Smooth muscle cell (in vitro differentiated cells): Measurements from ENCODE around the gene CHTOP. TPM values are rescaled to one million over a fixed set of nuclear protein-coding genes. Genes with fewer than 3 reads are reported as not detected.

Experiments
- DNase-seq: peaks from one replicate; lab custom pipeline; 2025; ENCODE audit not compliant: unreplicated experiment; lab: John Stamatoyannopoulos, UW
- H2AFZ ChIP-seq: fragments of 200-600 bp; sonication (generic); 2 replicates; pipeline ENCODE4 v1.6.0; 2016; ENCODE audit warnings: antibody characterized with exemption, low read depth, mild to moderate bottlenecking
- H3F3A ChIP-seq: fragments of 200-600 bp; sonication (generic); 2 replicates; pipeline ENCODE4 v1.6.0; 2017; ENCODE audit warnings: antibody characterized with exemption, low read depth
- H3K27ac ChIP-seq: fragments of 200-600 bp; sonication (generic); 2 replicates; pipeline ENCODE4 v1.5.1; 2016; ENCODE audit warnings: low read depth, mild to moderate bottlenecking
- H3K27me3 ChIP-seq: fragments of 200-600 bp; sonication (generic); 2 replicates; pipeline ENCODE4 v1.6.1; 2016; ENCODE audit warnings: low read depth, mild to moderate bottlenecking
- H3K36me3 ChIP-seq: fragments of 200-600 bp; sonication (generic); 2 replicates; pipeline ENCODE4 v1.5.1; 2016; ENCODE audit warnings: low read depth
- H3K4me1 ChIP-seq: fragments of 200-600 bp; sonication (generic); 2 replicates; pipeline ENCODE4 v1.5.1; 2016; ENCODE audit warnings: low read depth
- H3K4me2 ChIP-seq: fragments of 200-600 bp; sonication (generic); 2 replicates; pipeline ENCODE4 v1.6.0; 2016; ENCODE audit warnings: mild to moderate bottlenecking
- H3K4me3 ChIP-seq: fragments of 200-600 bp; sonication (generic); 2 replicates; pipeline ENCODE4 v1.5.1; 2016; ENCODE audit warnings: mild to moderate bottlenecking
- H3K79me2 ChIP-seq: fragments of 200-600 bp; sonication (generic); 2 replicates; pipeline ENCODE4 v1.6.0; 2016; ENCODE audit warnings: low read depth, mild to moderate bottlenecking
- H3K9ac ChIP-seq: fragments of 200-600 bp; sonication (generic); 2 replicates; pipeline ENCODE4 v1.6.0; 2016; ENCODE audit warnings: low read depth
- H3K9me3 ChIP-seq: fragments of 200-600 bp; sonication (generic); replicated peaks from 2 replicates; pipeline ENCODE4 v1.5.1; 2016; ENCODE audit warnings: low read depth
- H4K20me1 ChIP-seq: fragments of 200-600 bp; sonication (generic); 2 replicates; pipeline ENCODE4 v1.6.0; 2016; ENCODE audit warnings: low read depth
- CTCF ChIP-seq: fragments of 200-600 bp; sonication (generic); IDR thresholded peaks from 2 replicates; pipeline ENCODE4 v1.5.1; 2017; ENCODE audit warnings: borderline replicate concordance, mild to moderate bottlenecking, antibody characterized with exemption; ENCODE audit not compliant: insufficient read depth, poor library complexity, severe bottlenecking
- WGBS: methylation state at CpG from one replicate; pipeline ENCODE4 v1.1.7; 2016; ENCODE audit warnings: low lambda C conversion rate; 5-methylcytosine and 5-hydroxymethylcytosine counted together
- polyA plus RNA-seq: library from polyadenylated mRNA; unstranded; fragments of >200 nt; fragmentation: Nextera tagmentation; extraction: Ambion mirVana; gene quantifications from 2 replicates; pipeline ENCODE4 v1.2.1, GENCODE V29; 2016
- total RNA-seq: library from RNA; depleted of rRNA; stranded (reverse); fragments of >200 nt; gene quantifications from 2 replicates; pipeline ENCODE4 v1.2.3, GENCODE V29; 2014

CHTOP gene
- total and polyA plus RNA-seq, 2 experiments from 2014 or later = 47.8 to 50.2 TPM

- Histone ChIP-seq H3K79me2 (peaks cover 33% of the 10 kb centered on the region), H3K4me2 (peak within 1 kb of the TSS; percentile 99), H3K9ac (peak within 1 kb of the TSS; percentile 86), H3K9me3 (no peaks in the 10 kb centered on the region), H3K4me3 (peak within 1 kb of the TSS; percentile 79), H2AFZ (peak within 1 kb of the TSS; percentile 18), H3K27ac (peak within 1 kb of the TSS; percentile 69), H4K20me1 (no peaks in the 10 kb centered on the region), H3K4me1 (peaks cover 47% of the 10 kb centered on the region), H3K27me3 (no peaks in the 10 kb centered on the region), H3F3A (peaks cover 16% of the 10 kb centered on the region), H3K36me3 (no peaks in the 10 kb centered on the region)
- TF ChIP-seq CTCF = no peak
- 13% methylated on average over 6 of the region's 9 CpGs for WGBS
- DNase-seq = no peak
These were observed 21.0 kb upstream of the CHTOP start, which contains the start of gene S100A16 for GRCh38 chr1:153612755-153613331. Gene S100A16 (minus strand): TSS chr1:153613137. CDS start chr1:153608151, 4,986 bp downstream.

- TF ChIP-seq CTCF = no peak
- Histone ChIP-seq H3K9me3 (no peaks in the 10 kb centered on the region), H3K27me3 (no peaks in the 10 kb centered on the region), H3K36me3 (no peaks in the 10 kb centered on the region), H2AFZ (peak overlapping the region; percentile 18), H3K4me2 (peak overlapping the region; percentile 99), H4K20me1 (no peaks in the 10 kb centered on the region), H3K27ac (peak overlapping the region; percentile 69), H3F3A (peaks cover 16% of the 10 kb centered on the region), H3K4me3 (peak overlapping the region; percentile 79), H3K9ac (no peak overlapping the region), H3K4me1 (peaks cover 41% of the 10 kb centered on the region), H3K79me2 (peaks cover 33% of the 10 kb centered on the region)
- DNase-seq = no peak
- WGBS = 86% methylated on average over 5 of the region's 5 CpGs
These were observed 20.5 kb upstream of the CHTOP start for GRCh38 chr1:153613406-153613805.

- Histone ChIP-seq H3K9ac (no peak overlapping the region), H3K9me3 (no peaks in the 10 kb centered on the region), H3K4me2 (peak overlapping the region; percentile 13), H3K36me3 (no peaks in the 10 kb centered on the region), H3K4me3 (no peak overlapping the region), H3K27ac (no peak overlapping the region), H2AFZ (no peak overlapping the region), H3K27me3 (no peaks in the 10 kb centered on the region), H3F3A (peaks cover 14% of the 10 kb centered on the region), H3K79me2 (peaks cover 33% of the 10 kb centered on the region), H4K20me1 (no peaks in the 10 kb centered on the region), H3K4me1 (peaks cover 34% of the 10 kb centered on the region)
- DNase-seq = no peak
- no peak for TF ChIP-seq CTCF
- WGBS = 97% methylated on average over 2 of the region's 2 CpGs
These were observed 19.5 kb upstream of the CHTOP start for GRCh38 chr1:153614189-153614900.
